IMR-90 (cell line): ENCODE results near the gene PPP1R14C. TPM values are rescaled to one million over a fixed set of nuclear protein-coding genes. Genes with fewer than 3 reads are reported as not detected.

Experiments used
- ATAC-seq: fragments of 200-7000 bp; cut with Tn5 transposase; 2 replicates; pipeline ENCODE4 v1.9.1; 2020; ENCODE audit warnings: low read depth, mild to moderate bottlenecking, moderate library complexity
- BruUV-seq: library from RNA; stranded (reverse); fragments of 400-500 nt; replicated peaks from 2 replicates; lab custom pipeline; 2021; lab: Mats Ljungman, UMichigan
- CTCF ChIA-PET: fragments of 300-600 bp; formaldehyde crosslinking; extraction: SDS; loops from one replicate; lab custom pipeline; 2021; ENCODE audit warnings: antibody characterized with exemption; lab: Yijun Ruan, JAX
- POLR2A ChIA-PET: fragments of 300-600 bp; sonication (Branson Sonifier 250); formaldehyde crosslinking; loops from one replicate; lab custom pipeline; 2022; ENCODE audit warnings: antibody characterized with exemption; ENCODE audit not compliant: unreplicated experiment; lab: Charles Lee
- DNase-seq: peaks from one replicate; pipeline ENCODE4 v3.0.0; 2013
- H2AFZ ChIP-seq: replicated peaks from 2 replicates; pipeline ENCODE3; 2013; ENCODE audit warnings: low read length, mild to moderate bottlenecking; ENCODE audit not compliant: poor library complexity
- H2AK5ac ChIP-seq: 2 replicates; pipeline ENCODE4 v1.6.1; 2013; ENCODE audit warnings: low read depth, low read length, inconsistent platforms
- H2AK9ac ChIP-seq: replicated peaks from 2 replicates; pipeline ENCODE3; 2013; ENCODE audit warnings: mild to moderate bottlenecking, low read depth, low read length, moderate library complexity; ENCODE audit not compliant: poor library complexity
- H2BK120ac ChIP-seq: 2 replicates; pipeline ENCODE4 v1.6.1; 2013; ENCODE audit warnings: low read depth, low read length, inconsistent platforms
- H2BK15ac ChIP-seq: 3 replicates; pipeline ENCODE4 v1.6.1; 2013; ENCODE audit warnings: low read depth, low read length, inconsistent platforms
- H2BK20ac ChIP-seq: 2 replicates; pipeline ENCODE4 v1.6.1; 2013; ENCODE audit warnings: low read depth, mild to moderate bottlenecking, inconsistent platforms, low read length, moderate library complexity
- H2BK5ac ChIP-seq: 2 replicates; pipeline ENCODE4 v1.6.1; 2013; ENCODE audit warnings: mild to moderate bottlenecking, low read depth, low read length, inconsistent platforms; ENCODE audit not compliant: poor library complexity, severe bottlenecking
- H3K14ac ChIP-seq: replicated peaks from 2 replicates; pipeline ENCODE4 v1.6.1; 2013; ENCODE audit warnings: low read depth, low read length, inconsistent platforms
- H3K18ac ChIP-seq: 2 replicates; pipeline ENCODE4 v1.6.1; 2013; ENCODE audit warnings: low read depth, low read length, control low read depth
- H3K23ac ChIP-seq: 2 replicates; pipeline ENCODE4 v1.6.1; 2013; ENCODE audit warnings: low read depth, low read length, inconsistent platforms
- H3K27ac ChIP-seq: 2 replicates; pipeline ENCODE4 v1.5.1; 2013; ENCODE audit warnings: mild to moderate bottlenecking, control low read depth, low read length; ENCODE audit not compliant: insufficient read depth
- H3K27me3 ChIP-seq: 2 replicates; pipeline ENCODE4 v1.6.1; 2013; ENCODE audit warnings: low read length; ENCODE audit not compliant: control insufficient read depth, insufficient read depth
- H3K36me3 ChIP-seq: 2 replicates; pipeline ENCODE4 v1.6.1; 2013; ENCODE audit warnings: low read length, mixed read lengths; ENCODE audit not compliant: control insufficient read depth, insufficient read depth
- H3K4ac ChIP-seq: 2 replicates; pipeline ENCODE4 v1.6.1; 2013; ENCODE audit warnings: low read depth, low read length, inconsistent platforms
- H3K4me1 ChIP-seq: 2 replicates; pipeline ENCODE4 v1.6.1; 2013; ENCODE audit warnings: low read length, mixed read lengths; ENCODE audit not compliant: control insufficient read depth, insufficient read depth
- H3K4me2 ChIP-seq: 2 replicates; pipeline ENCODE4 v1.6.1; 2013; ENCODE audit warnings: low read depth, mild to moderate bottlenecking, control low read depth, low read length, moderate library complexity
- H3K4me3 ChIP-seq: 2 replicates; pipeline ENCODE4 v1.5.1; 2013; ENCODE audit warnings: low read depth, mild to moderate bottlenecking, control low read depth, low read length, moderate library complexity; ENCODE audit not compliant: insufficient read depth
- H3K56ac ChIP-seq: 2 replicates; pipeline ENCODE4 v1.6.1; 2013; ENCODE audit warnings: low read length, inconsistent platforms; ENCODE audit not compliant: insufficient read depth; ENCODE audit errors: extremely low read depth
- H3K79me1 ChIP-seq, 2 experiments: 2 replicates each; pipeline ENCODE4 v1.6.1; 2013; ENCODE audit warnings: low read length in 2 of 2, inconsistent platforms in 1 of 2, low read depth in 1 of 2
- H3K9ac ChIP-seq: 2 replicates; pipeline ENCODE4 v1.6.1; 2013; ENCODE audit warnings: low read depth, low read length, control low read depth
- H3K9me1 ChIP-seq: 2 replicates; pipeline ENCODE4 v1.6.1; 2013; ENCODE audit warnings: low read length, inconsistent platforms; ENCODE audit not compliant: insufficient read depth
- H3K9me3 ChIP-seq: 2 replicates; pipeline ENCODE4 v1.6.1; 2013; ENCODE audit warnings: low read length; ENCODE audit not compliant: control insufficient read depth, insufficient read depth
- H4K20me1 ChIP-seq: 2 replicates; pipeline ENCODE4 v1.6.1; 2013; ENCODE audit warnings: low read length, inconsistent platforms; ENCODE audit not compliant: insufficient read depth
- H4K5ac ChIP-seq: 2 replicates; pipeline ENCODE4 v1.6.1; 2013; ENCODE audit warnings: mild to moderate bottlenecking, low read depth, low read length, control low read depth
- H4K8ac ChIP-seq, 2 experiments: 2 replicates each; pipeline ENCODE4 v1.6.1; 2013; ENCODE audit warnings: low read depth in 2 of 2, low read length in 2 of 2, control low read depth in 1 of 2, inconsistent platforms in 1 of 2
- H4K91ac ChIP-seq: 2 replicates; pipeline ENCODE4 v1.6.1; 2013; ENCODE audit warnings: low read depth, low read length, inconsistent platforms; ENCODE audit not compliant: insufficient read depth
- BHLHE40 ChIP-seq: fragments of 150-350 bp; IDR thresholded peaks from 2 replicates; pipeline ENCODE4 v1.6.1; 2016; ENCODE audit warnings: mild to moderate bottlenecking, low read depth, low read length
- CEBPB ChIP-seq: IDR thresholded peaks from 2 replicates; pipeline ENCODE4 v1.6.1; 2012; ENCODE audit warnings: low read depth, low read length, improper control_type of control experiment
- CTCF ChIP-seq: conservative IDR thresholded peaks from 2 replicates; pipeline ENCODE4 v1.5.1; 2012; ENCODE audit warnings: mild to moderate bottlenecking, low read depth, low read length, improper control_type of control experiment
- ELK1 ChIP-seq: fragments of 150-350 bp; IDR thresholded peaks from 2 replicates; pipeline ENCODE4 v1.6.1; 2016; ENCODE audit warnings: low read depth, mild to moderate bottlenecking, low read length, moderate library complexity, borderline replicate concordance
- FOS ChIP-seq: fragments of 150-350 bp; IDR thresholded peaks from 2 replicates; pipeline ENCODE4 v1.6.1; 2016; ENCODE audit warnings: low read depth, low read length
- MAFK ChIP-seq: IDR thresholded peaks from 2 replicates; pipeline ENCODE4 v1.6.1; 2012; ENCODE audit warnings: low read depth, low read length, improper control_type of control experiment
- MAZ ChIP-seq: IDR thresholded peaks from 2 replicates; pipeline ENCODE4 v1.6.1; 2012; ENCODE audit warnings: low read depth, mild to moderate bottlenecking, low read length, improper control_type of control experiment, moderate library complexity, borderline replicate concordance
- NFE2L2 ChIP-seq: fragments of 150-350 bp; IDR thresholded peaks from 2 replicates; pipeline ENCODE4 v1.6.1; 2016; ENCODE audit warnings: low read depth, mild to moderate bottlenecking, low read length
- POLR2A ChIP-seq: IDR thresholded peaks from 2 replicates; pipeline ENCODE4 v1.6.1; 2012; ENCODE audit warnings: mild to moderate bottlenecking, low read depth, low read length
- RAD21 ChIP-seq: IDR thresholded peaks from 2 replicates; pipeline ENCODE4 v1.6.1; 2012; ENCODE audit warnings: low read length, improper control_type of control experiment
- RFX5 ChIP-seq: IDR thresholded peaks from 2 replicates; pipeline ENCODE4 v1.8.0; 2012; ENCODE audit warnings: low read depth, mild to moderate bottlenecking, low read length, moderate library complexity
- WGBS, 2 experiments: methylation state at CpG; one replicate each; pipeline versions ENCODE4 v1.1.5 to v1.1.7; 2013; ENCODE audit warnings: missing lambda C conversion rate in 2 of 2; ENCODE audit not compliant: insufficient read length in 1 of 2; ENCODE audit errors: extremely low coverage in 2 of 2; 5-methylcytosine and 5-hydroxymethylcytosine counted together
- dilution Hi-C: fragments of 300-500 bp; cut with HindIII; formaldehyde crosslinking; loops from one replicate; pipeline ENCODE4 v1.14.3; 2018; ENCODE audit warnings: low sequenced_read_pairs; ENCODE audit not compliant: unreplicated experiment
- in situ Hi-C: fragments of 300-500 bp; cut with MboI; formaldehyde crosslinking; loops from 3 replicates; pipeline ENCODE4 v1.14.3; 2019; ENCODE audit warnings: low sequenced_read_pairs, inconsistent platforms, mixed read lengths
- intact Hi-C: fragments of 100-400 bp; cut with micrococcal nuclease; formaldehyde crosslinking; loops from 2 replicates; pipeline ENCODE4 v1.10.0; 2022
- polyA plus RNA-seq, 3 experiments: library from polyadenylated mRNA; depleted of rRNA; stranded (reverse); fragments of >200 nt; gene quantifications; 2 replicates each; pipeline ENCODE4 v1.2.3, GENCODE V29; 2012; ENCODE audit warnings: low replicate concordance in 1 of 3
- total RNA-seq: library from RNA; depleted of rRNA; stranded (reverse); fragments of >200 nt; gene quantifications from 2 replicates; pipeline ENCODE4 v1.2.3, GENCODE V29; 2012

Gene PPP1R14C
- total and polyA plus RNA-seq, 2 of the 4 experiments (the other 2 are of a cell fraction): not detected

- no peak overlapping the region for H3K14ac ChIP-seq
- no peak overlapping the region for H2BK20ac ChIP-seq
- DNase-seq (peak; percentile 37), ATAC-seq (peak; percentile 14; the same call in 1 of the 2 replicates)
- H4K91ac ChIP-seq: no peak overlapping the region
- dilution Hi-C loops: no loop called here
- H3K9me1 ChIP-seq: no peaks in the 10 kb centered on the region
- no peak overlapping the region for H3K4ac ChIP-seq
- POLR2A ChIA-PET: no interaction called here
- H3K4me2 ChIP-seq: no peak overlapping the region
- H4K8ac ChIP-seq: no peak overlapping the region
- no peak overlapping the region for H3K27ac ChIP-seq
- H4K5ac ChIP-seq: no peak overlapping the region
- no peak overlapping the region for H2AK5ac ChIP-seq
- CTCF ChIA-PET: interaction anchor here (0.7 kb wide), 1 partner anchor 386 kb away, joined by 4 read pairs; no protein-coding TSS in a partner anchor
- no peaks in the 10 kb centered on the region; the same call in 1 of the 2 replicates for H3K9me3 ChIP-seq
- no TSS peak for BruUV-seq
- H3K18ac ChIP-seq: no peak overlapping the region; the same call in 1 of the 2 replicates
- no peak overlapping the region for H2BK5ac ChIP-seq
- no peak overlapping the region for H2AK9ac ChIP-seq
- no peak overlapping the region for H3K4me3 ChIP-seq
- TF ChIP-seq NFE2L2 (no peak), ELK1 (no peak), RFX5 (no peak), POLR2A (no peak), MAFK (no peak), BHLHE40 (no peak), RAD21 (no peak), CTCF (no peak), FOS (no peak), MAZ (no peak), CEBPB (no peak)
- no peak overlapping the region for H2BK120ac ChIP-seq
- no peak overlapping the region for H3K9ac ChIP-seq
- no peaks in the 10 kb centered on the region for H3K36me3 ChIP-seq
- intact Hi-C loops: no loop called here
- H3K4me1 ChIP-seq: peaks cover 9% of the 10 kb centered on the region
- H2BK15ac ChIP-seq: no peak overlapping the region
- no peaks in the 10 kb centered on the region for H4K20me1 ChIP-seq
- H2AFZ ChIP-seq: no peak overlapping the region
- no peaks in the 10 kb centered on the region for H3K79me1 ChIP-seq
- WGBS, 2 experiments: 68% methylated on average over 6 of the region's 6 CpGs; no CpG with 5 or more reads in 1 of the 2 experiments
- H3K23ac ChIP-seq: no peak overlapping the region
- in situ Hi-C loops: no loop called here
- no peaks in the 10 kb centered on the region; the same call in 1 of the 2 replicates for H3K27me3 ChIP-seq
- no peak overlapping the region for H3K56ac ChIP-seq
These were observed 108.8 kb downstream of the PPP1R14C start for GRCh38 chr6:150251566-150252186.
